ENCODE measurements around the gene REXO1.

REXO1 gene

GRCh38 chr19:1819341-1820255 lies 28.7 kb downstream of the REXO1 start:
- peaks cover 9% of the 10 kb centered on the region for H3K4me1 ChIP-seq (ENCODE audit: control insufficient read depth, insufficient read depth, low read depth, low read length)
- no peak overlapping the region for H3K23ac ChIP-seq (ENCODE audit: low read length in 2 of 2)
- DNase-seq, result no peak
- no peak overlapping the region for H3K4me3 ChIP-seq (ENCODE audit: insufficient read depth in 1 of 2, low read depth in 1 of 2, low read length in 2 of 2)
- H2BK12ac ChIP-seq (ENCODE audit: low read length in 2 of 2), result no peak overlapping the region
- no peak overlapping the region for H3K14ac ChIP-seq (ENCODE audit: low read length in 2 of 2)
- no peaks in the 10 kb centered on the region for H3K27me3 ChIP-seq (ENCODE audit: control insufficient read depth in 1 of 2, insufficient read depth in 1 of 2, low read length in 2 of 2)
- no peak overlapping the region for H4K91ac ChIP-seq (ENCODE audit: low read length)
- no peak overlapping the region for H2BK15ac ChIP-seq (ENCODE audit: low read depth, poor library complexity, severe bottlenecking)
- H3K36me3 ChIP-seq (ENCODE audit: control insufficient read depth in 1 of 2, insufficient read depth in 2 of 2, low read depth in 1 of 2, low read length in 2 of 2), result peaks cover 72 to 97% of the 10 kb centered on the region in 2 experiments
- H3K9me3 ChIP-seq (ENCODE audit: control insufficient read depth, low read length), result no peaks in the 10 kb centered on the region
- H3K27ac ChIP-seq (ENCODE audit: low read length, poor library complexity, severe bottlenecking), result no peak overlapping the region
- H3K79me1 ChIP-seq (replicated peaks; ENCODE audit: low read length, poor library complexity, severe bottlenecking), result peaks cover 65% of the 10 kb centered on the region
- H2AK5ac ChIP-seq (ENCODE audit: low read length, severe bottlenecking), result no peak overlapping the region
- no peak overlapping the region for H4K8ac ChIP-seq (ENCODE audit: low read length)
- no peak overlapping the region for H2BK120ac ChIP-seq (ENCODE audit: low read depth, low read length)
- H2BK5ac ChIP-seq (ENCODE audit: low read depth, low read length, poor library complexity, severe bottlenecking), result no peak overlapping the region
- H3K18ac ChIP-seq (ENCODE audit: low read depth in 1 of 2, low read length in 2 of 2), result no peak overlapping the region
- H3K4me2 ChIP-seq (ENCODE audit: low read length, poor library complexity, severe bottlenecking), result no peak overlapping the region
- H2AFZ ChIP-seq (ENCODE audit: low read depth, low read length), result no peak overlapping the region
- 85% methylated on average over 43 of the region's 43 CpGs for WGBS
- no peak overlapping the region for H3K4ac ChIP-seq (ENCODE audit: low read depth in 1 of 2, low read length in 2 of 2)
- H3K9ac ChIP-seq (ENCODE audit: low read length), result no peak overlapping the region

GRCh38 chr19:1818549-1819195 lies 29.6 kb downstream of the REXO1 start:
- Histone ChIP-seq H2AK5ac (ENCODE audit: low read length, severe bottlenecking) (no peak overlapping the region), H3K4me1 (ENCODE audit: control insufficient read depth, insufficient read depth, low read depth, low read length) (peaks cover 6% of the 10 kb centered on the region), H3K23ac (ENCODE audit: low read length in 2 of 2) (no peak overlapping the region), H3K36me3 (ENCODE audit: control insufficient read depth in 1 of 2, insufficient read depth in 2 of 2, low read depth in 1 of 2, low read length in 2 of 2) (peaks cover 64 to 94% of the 10 kb centered on the region in 2 experiments), H4K8ac (ENCODE audit: low read length) (no peak overlapping the region), H3K27me3 (ENCODE audit: control insufficient read depth in 1 of 2, insufficient read depth in 1 of 2, low read length in 2 of 2) (no peaks in the 10 kb centered on the region), H3K4ac (ENCODE audit: low read depth in 1 of 2, low read length in 2 of 2) (no peak overlapping the region), H3K4me3 (ENCODE audit: insufficient read depth in 1 of 2, low read depth in 1 of 2, low read length in 2 of 2) (no peak overlapping the region), H3K27ac (ENCODE audit: low read length, poor library complexity, severe bottlenecking) (no peak overlapping the region), H3K18ac (ENCODE audit: low read depth in 1 of 2, low read length in 2 of 2) (no peak overlapping the region), H2BK5ac (ENCODE audit: low read depth, low read length, poor library complexity, severe bottlenecking) (no peak overlapping the region), H3K79me1 (replicated peaks; ENCODE audit: low read length, poor library complexity, severe bottlenecking) (peaks cover 59% of the 10 kb centered on the region), H3K4me2 (ENCODE audit: low read length, poor library complexity, severe bottlenecking) (no peak overlapping the region), H2BK12ac (ENCODE audit: low read length in 2 of 2) (no peak overlapping the region), H2BK15ac (ENCODE audit: low read depth, poor library complexity, severe bottlenecking) (no peak overlapping the region), H3K14ac (ENCODE audit: low read length in 2 of 2) (no peak overlapping the region), H2AFZ (ENCODE audit: low read depth, low read length) (no peak overlapping the region), H2BK120ac (ENCODE audit: low read depth, low read length) (no peak overlapping the region), H3K9me3 (ENCODE audit: control insufficient read depth, low read length) (no peaks in the 10 kb centered on the region), H4K91ac (ENCODE audit: low read length) (no peak overlapping the region), H3K9ac (ENCODE audit: low read length) (no peak overlapping the region)
- 96% methylated on average over 26 of the region's 33 CpGs for WGBS
- no peak for DNase-seq

GRCh38 chr19:1817553-1818179 lies 30.6 kb downstream of the REXO1 start:
- H3K14ac ChIP-seq (ENCODE audit: low read length in 2 of 2), result no peak overlapping the region
- no peak overlapping the region for H3K18ac ChIP-seq (ENCODE audit: low read depth in 1 of 2, low read length in 2 of 2)

More at GRCh38 chr19:1817553-1818179, 30.6 kb downstream of the REXO1 start:
- Histone ChIP-seq H2AK5ac (ENCODE audit: low read length, severe bottlenecking) (no peak overlapping the region), H2BK120ac (ENCODE audit: low read depth, low read length) (no peak overlapping the region), H2AFZ (ENCODE audit: low read depth, low read length) (no peak overlapping the region), H3K4me2 (ENCODE audit: low read length, poor library complexity, severe bottlenecking) (no peak overlapping the region), H3K23ac (ENCODE audit: low read length in 2 of 2) (no peak overlapping the region), H2BK15ac (ENCODE audit: low read depth, poor library complexity, severe bottlenecking) (no peak overlapping the region), H3K36me3 (ENCODE audit: control insufficient read depth in 1 of 2, insufficient read depth in 2 of 2, low read depth in 1 of 2, low read length in 2 of 2) (peaks cover 56 to 84% of the 10 kb centered on the region in 2 experiments), H3K4me3 (ENCODE audit: insufficient read depth in 1 of 2, low read depth in 1 of 2, low read length in 2 of 2) (no peak overlapping the region), H3K9me3 (ENCODE audit: control insufficient read depth, low read length) (no peaks in the 10 kb centered on the region), H3K4ac (ENCODE audit: low read depth in 1 of 2, low read length in 2 of 2) (no peak overlapping the region), H4K91ac (ENCODE audit: low read length) (no peak overlapping the region), H2BK5ac (ENCODE audit: low read depth, low read length, poor library complexity, severe bottlenecking) (no peak overlapping the region), H3K27me3 (ENCODE audit: control insufficient read depth in 1 of 2, insufficient read depth in 1 of 2, low read length in 2 of 2) (no peaks in the 10 kb centered on the region), H3K79me1 (replicated peaks; ENCODE audit: low read length, poor library complexity, severe bottlenecking) (peaks cover 49% of the 10 kb centered on the region), H3K9ac (ENCODE audit: low read length) (no peak overlapping the region), H3K27ac (ENCODE audit: low read length, poor library complexity, severe bottlenecking) (no peak overlapping the region), H2BK12ac (ENCODE audit: low read length in 2 of 2) (no peak overlapping the region), H3K4me1 (ENCODE audit: control insufficient read depth, insufficient read depth, low read depth, low read length) (peaks cover 7% of the 10 kb centered on the region), H4K8ac (ENCODE audit: low read length) (no peak overlapping the region)
- 96% methylated on average over 25 of the region's 25 CpGs for WGBS
- no peak for DNase-seq

Data from mesenchymal stem cell (in vitro differentiated cells and primary cell).